K562 (cell line): ENCODE results near the gene MYLK4. TPM values are rescaled to one million over a fixed set of nuclear protein-coding genes. Genes with fewer than 3 reads are reported as not detected.

Experiments
- ARNT ChIP-seq, 2 experiments: fragments of 450-650 bp; IDR thresholded peaks; 2 replicates each; pipeline ENCODE4 v1.6.1; 2016; ENCODE audit warnings: mild to moderate bottlenecking in 1 of 2
- GATA2 ChIP-seq: sonication (generic); formaldehyde crosslinking; IDR thresholded peaks from 2 replicates; pipeline ENCODE4 v1.4.0; 2020; ENCODE audit warnings: mild to moderate bottlenecking, missing genetic modification reagents
- MAFF ChIP-seq: IDR thresholded peaks from 2 replicates; pipeline ENCODE4 v1.6.1; 2012; ENCODE audit warnings: low read length, improper control_type of control experiment
- MCM3 ChIP-seq: fragments of 450-650 bp; IDR thresholded peaks from 2 replicates; pipeline ENCODE4 v1.6.1; 2016
- MTA3 ChIP-seq: fragments of 450-650 bp; formaldehyde crosslinking; IDR thresholded peaks from 2 replicates; pipeline ENCODE4 v1.6.1; 2017; ENCODE audit warnings: mild to moderate bottlenecking, borderline replicate concordance
- POLR2G ChIP-seq: fragments of 200-400 bp; formaldehyde crosslinking; IDR thresholded peaks from 2 replicates; pipeline ENCODE4 v1.6.1; 2017; ENCODE audit warnings: low read depth, mild to moderate bottlenecking, antibody characterized with exemption, low read length, moderate library complexity
- PRDM10 ChIP-seq: fragments of 450-650 bp; IDR thresholded peaks from 2 replicates; pipeline ENCODE4 v1.6.1; 2018; ENCODE audit not compliant: partially characterized antibody
- PRMT5 ChIP-seq: sonication (generic); formaldehyde crosslinking; IDR thresholded peaks from 2 replicates; pipeline ENCODE4 v1.5.0; 2020; ENCODE audit warnings: missing genetic modification reagents
- RCOR1 ChIP-seq, 2 experiments: IDR thresholded peaks; 2 replicates each; pipeline ENCODE4 v1.6.1; 2012; ENCODE audit warnings: low read depth in 2 of 2, low read length in 2 of 2, borderline replicate concordance in 1 of 2, improper control_type of control experiment in 1 of 2
- SAFB ChIP-seq: fragments of 200-400 bp; formaldehyde crosslinking; IDR thresholded peaks from 2 replicates; pipeline ENCODE4 v1.6.1; 2017; ENCODE audit warnings: low read depth, low read length, borderline replicate concordance
- SNRNP70 ChIP-seq: fragments of 200-400 bp; formaldehyde crosslinking; optimal IDR thresholded peaks from 2 replicates; pipeline ENCODE3; 2017; ENCODE audit warnings: low read depth, low read length
- STAT6 ChIP-seq: sonication (generic); formaldehyde crosslinking; IDR thresholded peaks from 2 replicates; pipeline ENCODE4 v1.8.1; 2023; ENCODE audit warnings: mild to moderate bottlenecking, missing genetic modification reagents
- TBL1XR1 ChIP-seq, 2 experiments: IDR thresholded peaks; 2 replicates each; pipeline ENCODE4 v1.6.1; 2012; ENCODE audit warnings: improper control_type of control experiment in 2 of 2, low read length in 2 of 2, mild to moderate bottlenecking in 1 of 2
- TEAD2 ChIP-seq: fragments of 450-650 bp; IDR thresholded peaks from 2 replicates; pipeline ENCODE4 v1.6.1; 2016; ENCODE audit warnings: missing genetic modification characterization, control low read depth, missing compliant biosample characterization
- ZNF24 ChIP-seq: fragments of 450-650 bp; IDR thresholded peaks from 2 replicates; pipeline ENCODE4 v1.6.1; 2016
- polyA plus RNA-seq, 8 experiments: library from polyadenylated mRNA; depleted of rRNA in 4 of 8; stranded (reverse) in 5 of 8; unstranded in 3 of 8; fragments of >200 nt; fragmentation: Nextera tagmentation in 2 of 8; fragmentation: Illumina TruSeq in 1 of 8; extraction: Ambion mirVana in 2 of 8; extraction: Trizol in 1 of 8; gene quantifications; 2 replicates each; pipeline versions ENCODE4 v1.2.1 to v1.2.3, GENCODE V29; 2011 to 2014; ENCODE audit warnings: inconsistent platforms in 1 of 8, missing spikeins in 1 of 8
- total RNA-seq, 7 experiments: library from RNA; depleted of rRNA in 6 of 7; stranded (reverse); fragments of >200 nt in 6 of 7; fragmentation: Illumina TruSeq in 2 of 7; extraction: Trizol in 2 of 7; gene quantifications; 2 replicates each; pipeline versions ENCODE4 v1.2.1 to v1.2.3, GENCODE V29; 2011 to 2021; ENCODE audit warnings: low replicate concordance in 1 of 7
- TF ChIP-seq, protein P1 (sequence below): fragments of 250-450 bp; sonication (Bioruptor Pico); IDR thresholded peaks from 2 replicates; pipeline ENCODE4 v1.4.0; 2020; ENCODE audit warnings: mild to moderate bottlenecking, moderate library complexity
- TF ChIP-seq, protein P2 (sequence below): fragments of 450-650 bp; IDR thresholded peaks from 2 replicates; pipeline ENCODE4 v1.7.0; 2016; ENCODE audit warnings: borderline replicate concordance

MYLK4 gene
- total and polyA plus RNA-seq, 9 of the 15 experiments (the other 6 are each of a cell fraction or from before 2014, with no cell fraction given): 0.01 to 0.15 (median 0.06) TPM

DNA sequence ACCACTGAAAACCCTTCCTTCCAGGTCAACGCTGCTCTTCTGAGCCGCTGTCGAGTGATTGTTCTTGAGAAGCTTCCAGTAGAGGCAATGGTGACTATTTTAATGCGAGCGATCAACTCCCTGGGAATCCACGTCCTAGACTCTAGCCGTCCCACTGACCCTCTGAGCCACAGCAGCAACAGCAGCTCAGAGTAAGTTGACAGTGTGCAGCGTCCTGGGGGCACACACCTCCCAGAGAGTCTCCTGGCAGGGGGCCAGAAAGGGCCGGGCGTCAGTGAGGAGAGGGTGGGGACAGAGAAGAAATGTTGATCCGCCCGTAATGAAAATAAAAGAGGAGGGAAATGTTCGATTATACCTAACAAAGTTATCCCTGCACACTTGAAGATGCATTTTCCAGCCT, 19.4 kb upstream of the MYLK4 start (continued):
- TF ChIP-seq PRDM10: no peak
- TF ChIP-seq GATA2: no peak
- no peak for TF ChIP-seq ZNF24
- TF ChIP-seq RCOR1 (IDR thresholded peaks at IDR 0.05; ENCODE audit: borderline replicate concordance in 1 of 2, low read depth in 2 of 2, low read length in 2 of 2): 0 out of 4 replicates have a peak, but pooled peaks of 1 of the 2 experiments have one; percentile 30
- TF ChIP-seq TEAD2 (tag): no peak
- TF ChIP-seq SNRNP70: no peak
- no peak for TF ChIP-seq MCM3
- TF ChIP-seq MAFF: no peak
- no peak for TF ChIP-seq MTA3
- no peak for TF ChIP-seq SAFB
- TF ChIP-seq, protein P1, sequence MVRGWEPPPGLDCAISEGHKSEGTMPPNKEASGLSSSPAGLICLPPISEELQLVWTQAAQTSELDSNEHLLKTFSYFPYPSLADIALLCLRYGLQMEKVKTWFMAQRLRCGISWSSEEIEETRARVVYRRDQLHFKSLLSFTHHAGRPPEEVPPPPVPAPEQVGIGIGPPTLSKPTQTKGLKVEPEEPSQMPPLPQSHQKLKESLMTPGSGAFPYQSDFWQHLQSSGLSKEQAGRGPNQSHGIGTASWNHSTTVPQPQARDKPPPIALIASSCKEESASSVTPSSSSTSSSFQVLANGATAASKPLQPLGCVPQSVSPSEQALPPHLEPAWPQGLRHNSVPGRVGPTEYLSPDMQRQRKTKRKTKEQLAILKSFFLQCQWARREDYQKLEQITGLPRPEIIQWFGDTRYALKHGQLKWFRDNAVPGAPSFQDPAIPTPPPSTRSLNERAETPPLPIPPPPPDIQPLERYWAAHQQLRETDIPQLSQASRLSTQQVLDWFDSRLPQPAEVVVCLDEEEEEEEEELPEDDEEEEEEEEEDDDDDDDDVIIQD (CRISPR knock-in tag): no peak
- TF ChIP-seq POLR2G: no peak
- no peak for TF ChIP-seq PRMT5
- no peak for TF ChIP-seq STAT6 (CRISPR knock-in tag)
- TF ChIP-seq ARNT (IDR thresholded peaks at IDR 0.05): 0 out of 4 replicates have a peak, but pooled peaks of 1 of the 2 experiments have one; percentile 16
- TF ChIP-seq TBL1XR1 (IDR thresholded peaks at IDR 0.05; ENCODE audit: low read length in 2 of 2): no peak
- TF ChIP-seq, protein P2, sequence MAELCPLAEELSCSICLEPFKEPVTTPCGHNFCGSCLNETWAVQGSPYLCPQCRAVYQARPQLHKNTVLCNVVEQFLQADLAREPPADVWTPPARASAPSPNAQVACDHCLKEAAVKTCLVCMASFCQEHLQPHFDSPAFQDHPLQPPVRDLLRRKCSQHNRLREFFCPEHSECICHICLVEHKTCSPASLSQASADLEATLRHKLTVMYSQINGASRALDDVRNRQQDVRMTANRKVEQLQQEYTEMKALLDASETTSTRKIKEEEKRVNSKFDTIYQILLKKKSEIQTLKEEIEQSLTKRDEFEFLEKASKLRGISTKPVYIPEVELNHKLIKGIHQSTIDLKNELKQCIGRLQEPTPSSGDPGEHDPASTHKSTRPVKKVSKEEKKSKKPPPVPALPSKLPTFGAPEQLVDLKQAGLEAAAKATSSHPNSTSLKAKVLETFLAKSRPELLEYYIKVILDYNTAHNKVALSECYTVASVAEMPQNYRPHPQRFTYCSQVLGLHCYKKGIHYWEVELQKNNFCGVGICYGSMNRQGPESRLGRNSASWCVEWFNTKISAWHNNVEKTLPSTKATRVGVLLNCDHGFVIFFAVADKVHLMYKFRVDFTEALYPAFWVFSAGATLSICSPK: no peak
